CD4-positive, alpha-beta T cell treated with Interleukin-21 for 1 hour (primary cell): Measurements from ENCODE around the gene MADD.

Experiments used
- DNase-seq: peaks from one replicate; pipeline ENCODE4 v3.0.0-alpha.2; 2020

Gene MADD

GRCh38 chr11:47360341-47360740 is 90.4 kb downstream of the MADD start:
- no peak for DNase-seq

DNA sequence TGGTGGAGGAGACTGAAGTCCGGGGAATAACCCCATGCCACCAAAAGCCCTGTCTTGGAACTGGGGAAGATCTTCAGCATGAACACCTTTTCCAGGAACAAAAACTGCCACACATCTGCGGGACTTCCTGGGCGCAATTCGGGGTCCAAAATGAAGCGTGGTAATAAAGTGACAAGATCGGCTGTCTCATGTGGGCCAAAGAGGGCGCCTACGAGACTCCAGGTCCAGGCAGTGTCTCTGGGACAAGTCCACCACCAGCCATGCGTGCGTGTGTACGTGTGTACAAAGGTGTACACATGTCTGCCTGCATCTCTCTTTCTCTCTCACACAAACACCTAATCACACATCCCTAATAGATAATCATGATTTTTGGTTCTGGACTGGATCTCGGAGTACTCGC is 91.5 kb downstream of the MADD start:
- no peak for DNase-seq

GRCh38 chr11:47366020-47366490 is 96.1 kb downstream of the MADD start:
- DNase-seq, result no peak

GRCh38 chr11:47369676-47370075 is 99.7 kb downstream of the MADD start:
- DNase-seq, result no peak

- DNase-seq, result no peak
These were observed 102.5 kb downstream of the MADD start for GRCh38 chr11:47372422-47372821.

DNA sequence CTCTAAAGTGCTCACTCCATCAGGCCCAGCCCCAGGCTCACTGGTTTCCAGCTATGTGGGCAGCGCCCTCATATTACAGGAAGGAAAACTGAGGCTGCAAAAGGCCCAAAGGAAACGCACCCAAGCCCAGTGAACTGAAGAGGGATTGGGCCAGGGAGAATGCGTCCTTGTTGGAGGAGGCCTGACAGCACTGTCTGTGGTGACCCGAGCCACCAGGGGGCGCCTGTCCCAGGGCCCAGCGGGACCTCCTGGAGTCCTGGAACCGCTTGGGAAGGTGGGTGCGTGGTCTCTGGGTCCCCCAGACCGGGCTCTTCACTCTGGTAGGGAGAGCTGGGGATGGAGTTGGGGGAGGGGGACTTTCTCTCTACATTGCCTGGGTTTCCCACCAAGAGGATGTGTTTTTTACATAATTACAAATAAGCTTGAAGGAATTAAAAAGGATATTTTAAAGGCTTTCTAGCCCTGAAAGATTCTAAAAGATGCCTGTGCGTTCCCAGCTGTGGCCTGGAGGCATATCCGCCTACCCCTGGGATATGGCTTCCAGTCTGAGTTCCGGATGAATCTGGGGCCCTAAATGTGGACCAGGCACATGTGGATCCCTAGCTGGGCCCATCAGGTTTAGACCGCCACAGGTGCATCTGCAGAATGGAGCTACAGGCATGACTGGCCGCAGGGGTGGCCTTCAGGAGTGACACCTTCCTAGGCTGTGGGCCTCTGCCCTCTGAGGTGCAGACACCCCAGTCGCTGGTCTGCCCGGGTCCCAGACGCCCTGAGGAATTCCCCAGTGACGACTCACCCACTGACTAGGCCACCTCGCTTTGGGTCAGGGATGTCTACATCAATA is 104.2 kb downstream of the MADD start:
- DNase-seq, result peak; percentile 84

- no peak for DNase-seq
These were observed 104.7 kb downstream of the MADD start for GRCh38 chr11:47374720-47375019.

DNA sequence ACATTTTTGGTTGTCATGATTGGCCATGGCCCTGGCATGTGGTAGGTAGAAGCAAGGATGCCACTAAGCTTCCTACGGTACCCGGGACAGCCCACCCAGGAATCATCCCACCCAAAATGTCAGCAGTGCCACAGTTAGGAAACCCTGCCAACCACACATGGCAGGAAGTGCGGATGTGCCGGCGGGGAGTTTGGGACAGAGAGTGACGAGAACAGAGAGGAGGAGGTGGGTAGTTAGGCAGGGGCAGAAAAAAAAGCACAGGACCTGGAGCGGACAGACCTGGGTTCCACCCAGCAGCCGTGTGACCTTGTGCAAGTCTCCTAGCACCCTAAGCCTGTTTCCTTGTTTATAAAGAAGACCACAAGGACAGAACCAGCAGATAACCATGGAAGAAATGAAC is 105.1 kb downstream of the MADD start:
- no peak for DNase-seq

- no peak for DNase-seq
These were observed 105.7 kb downstream of the MADD start for GRCh38 chr11:47375546-47376085.

- no peak for DNase-seq
These were observed 106.2 kb downstream of the MADD start for GRCh38 chr11:47376107-47376524.

DNA sequence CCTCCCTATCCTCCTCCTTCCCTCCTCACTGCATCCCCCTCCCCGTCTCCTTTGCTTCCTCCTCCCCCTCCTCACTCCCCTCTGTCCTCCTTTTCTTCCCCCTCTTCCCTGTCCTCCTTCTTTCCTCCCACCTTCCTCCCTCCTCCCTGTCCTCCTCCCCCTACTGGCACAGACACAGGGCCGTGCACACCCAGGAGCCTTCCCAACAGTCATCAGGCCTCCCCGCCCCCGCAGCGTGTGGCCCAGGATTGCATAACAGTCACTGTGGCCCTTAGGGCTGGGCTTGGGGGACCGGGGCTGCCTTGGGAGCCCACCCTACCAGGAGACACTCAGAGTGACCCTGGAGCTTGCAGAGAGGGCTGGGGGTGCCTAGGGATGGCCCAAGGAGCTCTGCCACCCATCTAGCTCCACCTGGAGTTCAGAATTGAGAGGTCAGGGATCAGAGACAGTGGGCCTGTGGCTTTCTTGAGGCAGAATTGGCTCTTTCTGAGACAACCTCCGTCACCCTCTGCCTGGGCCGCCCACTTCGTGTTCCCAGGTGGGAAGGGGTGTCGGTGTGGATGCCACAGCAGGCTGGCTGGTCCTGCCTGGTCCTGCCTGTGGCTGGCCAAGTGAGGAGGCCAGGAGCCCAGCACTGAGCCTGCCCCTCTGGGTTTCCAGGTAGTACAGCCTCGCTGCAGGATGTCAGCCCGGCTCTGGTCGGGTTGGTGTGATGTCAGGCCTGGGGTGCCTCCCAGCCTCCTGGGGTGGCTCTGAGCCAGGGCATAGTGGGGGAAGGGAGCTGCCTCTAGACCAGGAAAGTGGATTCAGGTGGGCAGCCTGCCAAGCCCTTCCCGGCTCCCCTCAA is 106.8 kb downstream of the MADD start:
- DNase-seq, result no peak

GRCh38 chr11:47377571-47378009 is 107.7 kb downstream of the MADD start:
- DNase-seq, result no peak

- no peak for DNase-seq
These were observed 108.3 kb downstream of the MADD start, which contains the start of gene SPI1 for GRCh38 chr11:47378010-47378835. Gene SPI1, minus strand, starts transcription at chr11:47378547. Its CDS starts 194 bp downstream, at chr11:47378353.

DNA sequence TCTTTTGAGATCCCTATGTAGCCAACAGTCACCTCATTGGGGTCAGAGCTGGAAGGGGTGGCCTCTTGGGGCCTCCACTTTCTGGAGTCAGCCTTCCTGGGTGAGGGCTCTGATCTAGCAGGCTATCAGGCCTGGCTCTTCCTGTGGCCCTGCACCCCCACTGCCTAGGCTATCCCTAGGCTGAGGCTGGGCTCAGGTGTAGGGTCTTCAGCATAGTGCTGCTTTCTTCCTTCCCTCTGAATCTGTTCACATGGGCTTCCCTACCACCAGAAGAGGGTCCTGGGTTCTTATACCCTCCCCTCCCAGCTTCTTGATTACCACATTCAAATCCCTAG is 108.9 kb downstream of the MADD start:
- DNase-seq, result no peak

DNA sequence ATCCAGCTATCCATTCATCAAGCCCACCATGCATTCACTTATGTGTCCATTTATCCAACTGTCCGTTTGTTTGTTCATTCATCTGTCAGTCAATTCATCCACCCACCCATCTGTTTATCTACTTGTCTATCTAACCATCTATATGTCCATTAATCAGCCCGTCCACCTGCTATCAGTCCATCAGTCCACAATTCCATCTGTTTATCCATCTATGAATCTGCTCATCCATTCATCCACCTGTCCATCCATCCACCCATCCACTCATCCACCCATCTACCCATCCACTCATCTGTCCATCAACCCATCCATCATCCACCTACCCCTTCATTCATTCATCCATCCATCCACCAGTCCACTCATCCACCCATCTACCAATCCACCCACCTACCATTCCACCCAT is 109.4 kb downstream of the MADD start:
- no peak for DNase-seq
